Right cardiac atrium (tissue), 5 donors: ENCODE data around the gene PLD6. TPM values are rescaled to one million over a fixed set of nuclear protein-coding genes. Genes with fewer than 3 reads are reported as not detected.
A peak's percentile ranks its signal among the peaks of the same experiment; 100 is the strongest.
"Not testable (repeated sequence)": the region's sequence is repeated elsewhere in the genome, so short reads cannot be mapped to it uniquely, and the experiment has no call there.

Experiments
- ATAC-seq, 2 donors: fragments of 200-7000 bp; cut with Tn5 transposase; one replicate each; pipeline versions ENCODE4 v1.8.0 to v1.9.1; 2020; ENCODE audit warnings: moderate library complexity in 2 of 2, mild to moderate bottlenecking in 1 of 2
- DNase-seq, 3 donors: peaks; one replicate each; pipeline ENCODE4 v3.0.0-alpha.2; 2020
- H3K27ac ChIP-seq: one replicate; pipeline ENCODE4 v1.5.1; 2013; ENCODE audit warnings: mild to moderate bottlenecking, low read length, control low read depth, moderate library complexity
- H3K27me3 ChIP-seq: one replicate; pipeline ENCODE4 v1.6.1; 2013; ENCODE audit not compliant: control insufficient read depth, insufficient read depth
- H3K4me1 ChIP-seq: one replicate; pipeline ENCODE4 v1.6.1; 2013; ENCODE audit warnings: low read length; ENCODE audit not compliant: control insufficient read depth, insufficient read depth
- H3K4me3 ChIP-seq: one replicate; pipeline ENCODE4 v1.5.1; 2013; ENCODE audit warnings: low read length, control low read depth
- H3K9me3 ChIP-seq: one replicate; pipeline ENCODE4 v1.6.1; 2013; ENCODE audit warnings: low read length; ENCODE audit not compliant: control insufficient read depth
- WGBS: extraction: QIAGEN DNeasy Blood & Tissue Kit; methylation state at CpG from one replicate; pipeline ENCODE4 v1.1.7; 2013; 5-methylcytosine and 5-hydroxymethylcytosine counted together
- intact Hi-C, 4 donors: fragments of 100-400 bp; cut with DNase I; formaldehyde crosslinking; loops; one replicate each; pipeline versions ENCODE4 v1.11.0 to v1.14.0; 2022 to 2023
- long read RNA-seq, 4 donors: library from polyadenylated mRNA; unstranded; transcript quantifications; one replicate each; pipeline ENCODE4 v2.0.0, GENCODE V29; 2020 to 2021
- polyA plus RNA-seq: library from polyadenylated mRNA; stranded (reverse); fragments of 200-250 nt; gene quantifications from one replicate; pipeline ENCODE4 v1.2.3, GENCODE V29; 2013
- total RNA-seq, 4 donors: library from RNA; stranded (reverse); fragmentation: NEBNext Ultra II Directional; extraction: Animal tissue kit (Norgen Biotek cat#: 25700); gene quantifications; one replicate each; pipeline ENCODE4 v1.2.1, GENCODE V29; 2021
- donor health status: healthy with polysubstance abuse.
- donor health status: DM: no; HTN: yes; CAD: no.
- donor health status: DM: no; HTN: no; CAD: no.
- donor health status: DM: no; HTN: yes; CAD: no; lungs with severe emphysema.
- donor health status: DM: yes; HTN: yes; CAD: no.

Gene PLD6, protein sequence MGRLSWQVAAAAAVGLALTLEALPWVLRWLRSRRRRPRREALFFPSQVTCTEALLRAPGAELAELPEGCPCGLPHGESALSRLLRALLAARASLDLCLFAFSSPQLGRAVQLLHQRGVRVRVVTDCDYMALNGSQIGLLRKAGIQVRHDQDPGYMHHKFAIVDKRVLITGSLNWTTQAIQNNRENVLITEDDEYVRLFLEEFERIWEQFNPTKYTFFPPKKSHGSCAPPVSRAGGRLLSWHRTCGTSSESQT
- total RNA-seq (1 to 10 TPM; 3.8 to 5.4 (median 4.0) TPM), polyA plus RNA-seq (2.9 TPM)
- long read RNA-seq, donor 1, transcript PLD6-201 (2 exons, 2,560 nt): major isoform, 26 of 27 reads
- long read RNA-seq, donor 1, partial matches to known transcripts: 0 of 27 reads
- long read RNA-seq, donor 1, other reads (novel, unspliced or antisense): 1 of 27 reads
- long read RNA-seq, donor 2, transcript PLD6-201 (2 exons, 2,560 nt): major isoform, 6 of 7 reads
- long read RNA-seq, donor 2, partial matches to known transcripts: 0 of 7 reads
- long read RNA-seq, donor 2, other reads (novel, unspliced or antisense): 1 of 7 reads
- long read RNA-seq, donor 3, transcript PLD6-201 (2 exons, 2,560 nt): major isoform, 64 of 69 reads
- long read RNA-seq, donor 3, partial matches to known transcripts: 0 of 69 reads
- long read RNA-seq, donor 3, other reads (novel, unspliced or antisense): 5 of 69 reads
- long read RNA-seq, donor 4, transcript PLD6-201 (2 exons, 2,560 nt): major isoform, 5 of 6 reads
- long read RNA-seq, donor 4, partial matches to known transcripts: 0 of 6 reads
- long read RNA-seq, donor 4, other reads (novel, unspliced or antisense): 1 of 6 reads

DNA sequence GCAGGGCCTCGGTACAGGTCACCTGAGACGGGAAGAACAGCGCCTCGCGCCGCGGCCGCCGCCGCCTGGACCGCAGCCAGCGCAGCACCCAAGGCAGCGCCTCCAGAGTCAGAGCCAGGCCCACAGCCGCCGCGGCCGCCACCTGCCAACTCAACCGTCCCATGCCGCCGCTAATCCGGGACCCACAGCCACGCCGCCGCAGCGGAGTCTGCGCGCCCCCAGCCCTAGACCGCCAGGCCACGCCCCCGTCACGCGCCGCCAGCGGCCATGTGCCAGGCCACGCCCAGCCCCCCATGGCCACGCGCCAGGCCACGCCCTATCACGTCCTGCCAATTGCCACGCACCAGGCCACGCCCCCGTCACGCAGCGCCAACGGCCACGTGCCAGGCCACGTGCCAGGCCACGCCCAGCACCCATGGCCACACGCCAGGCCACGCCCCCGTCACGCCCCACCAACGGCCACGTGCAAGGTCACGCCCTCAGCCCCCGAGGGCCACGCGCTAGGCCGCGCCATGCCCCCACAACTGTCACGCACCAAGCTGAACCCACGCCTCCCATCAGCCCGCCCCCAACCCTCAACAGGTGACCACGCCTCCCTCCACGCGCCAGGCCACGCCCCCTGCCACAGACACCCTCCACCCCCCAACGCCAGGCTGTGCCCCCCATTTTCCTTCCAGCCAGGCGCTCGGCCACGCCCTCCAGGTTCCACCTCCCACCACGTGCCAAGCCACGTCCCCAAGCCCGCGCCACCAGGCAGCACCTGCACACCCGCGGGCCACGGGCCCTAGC is at the start of gene PLD6:
TSS of gene PLD6 (minus strand) at position 210 of the 789 bp plus-strand sequence. CDS start at position 163, 47 bp downstream.
- peak within 1 kb of the TSS; percentile 21 for H3K27ac ChIP-seq
- intact Hi-C loops: no loop called here
- 29% methylated on average over 78 of the region's 78 CpGs for WGBS
- no peaks in the 10 kb centered on the region for H3K27me3 ChIP-seq
- H3K9me3 ChIP-seq: no peaks in the 10 kb centered on the region
- ATAC-seq (peak; percentile 53 to 63), DNase-seq (peak; percentile 79 to 91 (median 89))
- peaks cover 2% of the 10 kb centered on the region for H3K4me1 ChIP-seq
- peak within 1 kb of the TSS; percentile 8 for H3K4me3 ChIP-seq

DNA sequence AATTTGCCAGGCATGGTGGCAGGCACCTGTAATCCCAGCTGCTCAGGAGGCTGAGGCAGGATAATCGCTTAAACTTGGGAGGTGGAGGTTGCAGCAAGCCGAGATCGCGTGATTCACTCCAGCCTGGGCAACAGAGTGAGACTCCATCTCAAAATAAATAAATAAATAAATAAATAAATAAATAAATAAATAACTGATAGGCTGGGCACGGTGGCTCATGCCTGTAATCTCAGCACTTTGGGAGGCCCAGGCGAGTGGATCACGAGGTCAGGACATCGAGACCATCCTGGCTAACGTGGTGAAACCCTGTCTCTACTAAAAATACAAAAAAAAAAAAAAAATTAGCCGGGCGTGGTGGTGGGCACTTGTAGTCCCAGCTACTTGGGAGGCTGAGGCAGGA is 49.6 kb upstream of the PLD6 start:
- H3K27me3 ChIP-seq, H3K27ac ChIP-seq, DNase-seq, H3K9me3 ChIP-seq, intact Hi-C loops, H3K4me1 ChIP-seq, H3K4me3 ChIP-seq, ATAC-seq: not testable (repeated sequence)
- 94% methylated on average over 11 of the region's 11 CpGs for WGBS

DNA sequence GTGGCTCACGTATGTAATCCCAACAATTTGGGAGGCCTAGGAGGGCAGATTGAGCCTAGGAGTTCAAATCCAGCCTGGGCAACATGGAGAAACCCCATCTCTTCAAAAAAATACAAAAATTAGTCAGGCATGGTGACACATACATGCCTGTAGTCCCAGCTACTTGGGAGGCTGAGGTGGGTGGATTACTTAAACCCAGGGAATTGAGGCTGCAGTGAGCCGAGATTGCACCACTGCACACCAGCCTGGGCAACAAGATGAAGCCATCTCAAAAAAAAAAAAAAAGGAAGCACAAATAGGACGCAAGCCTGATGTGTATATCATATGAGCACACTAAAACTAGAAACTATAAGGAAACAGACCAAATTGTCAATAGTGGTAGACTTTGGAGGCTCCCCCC is 47.9 kb upstream of the PLD6 start:
- Histone ChIP-seq H3K27me3 (no peaks in the 10 kb centered on the region), H3K4me3 (no peak overlapping the region), H3K27ac (no peak overlapping the region), H3K9me3 (no peaks in the 10 kb centered on the region), H3K4me1 (peaks cover 3% of the 10 kb centered on the region)
- no peak for ATAC-seq
- DNase-seq: no peak
- intact Hi-C loops: no loop called here
- WGBS: 83% methylated on average over 3 of the region's 3 CpGs

DNA sequence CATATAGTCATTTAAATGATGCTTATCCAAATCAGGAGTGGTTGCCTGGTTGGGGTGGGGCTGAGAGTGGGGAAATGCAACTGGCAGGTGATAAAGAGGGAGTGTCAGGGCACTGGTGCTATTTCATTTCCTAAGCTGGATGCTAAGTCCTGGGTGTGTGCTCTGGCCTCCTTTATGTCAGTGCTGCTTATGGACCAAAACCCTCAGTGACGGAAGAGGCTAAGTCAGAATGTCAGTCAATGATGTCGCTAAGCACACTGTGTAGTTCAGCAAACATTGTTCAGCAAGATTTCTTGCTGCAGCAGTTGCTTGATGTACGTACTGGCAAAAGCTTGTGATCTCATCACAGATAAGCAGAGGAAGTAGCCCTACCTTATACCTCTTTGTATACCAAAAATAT is 47.3 kb upstream of the PLD6 start:
- Histone ChIP-seq H3K4me3 (no peak overlapping the region), H3K27me3 (no peaks in the 10 kb centered on the region), H3K9me3 (no peaks in the 10 kb centered on the region), H3K27ac (no peak overlapping the region), H3K4me1 (peaks cover 3% of the 10 kb centered on the region)
- WGBS: 90% methylated on average over 3 of the region's 3 CpGs
- intact Hi-C loops: no loop called here
- no peak for ATAC-seq
- no peak for DNase-seq

DNA sequence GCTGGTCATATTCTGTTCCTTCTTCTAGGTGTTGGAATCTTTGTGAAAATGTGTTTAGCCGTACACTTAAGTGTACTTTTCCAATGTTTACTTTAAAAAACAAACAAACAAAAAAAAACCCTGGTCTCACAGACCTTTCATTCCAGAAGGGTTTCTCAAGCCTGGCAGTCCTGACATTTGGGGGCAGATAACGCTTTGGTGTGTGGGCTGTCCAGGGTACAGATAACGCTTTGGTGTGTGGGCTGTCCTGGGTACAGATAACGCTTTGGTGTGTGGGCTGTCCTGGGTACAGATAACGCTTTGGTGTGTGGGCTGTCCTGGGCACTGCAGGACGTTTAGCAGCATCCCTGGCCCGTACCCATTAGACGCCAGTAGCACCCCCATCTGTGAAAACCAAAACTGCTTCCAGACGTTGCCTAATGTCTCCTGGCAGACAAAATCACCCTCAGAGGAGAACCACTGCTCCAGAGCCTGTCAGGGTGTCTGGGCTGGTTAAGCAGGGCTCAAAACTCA is 46.1 kb upstream of the PLD6 start:
- WGBS: 54% methylated on average over 9 of the region's 9 CpGs
- Histone ChIP-seq H3K4me3 (no peak overlapping the region), H3K9me3 (no peaks in the 10 kb centered on the region), H3K4me1 (peaks cover 3% of the 10 kb centered on the region), H3K27ac (peak overlapping the region; percentile 72), H3K27me3 (no peaks in the 10 kb centered on the region)
- intact Hi-C loops: no loop called here
- peak; percentile 48 to 71 for ATAC-seq
- DNase-seq: no peak

DNA sequence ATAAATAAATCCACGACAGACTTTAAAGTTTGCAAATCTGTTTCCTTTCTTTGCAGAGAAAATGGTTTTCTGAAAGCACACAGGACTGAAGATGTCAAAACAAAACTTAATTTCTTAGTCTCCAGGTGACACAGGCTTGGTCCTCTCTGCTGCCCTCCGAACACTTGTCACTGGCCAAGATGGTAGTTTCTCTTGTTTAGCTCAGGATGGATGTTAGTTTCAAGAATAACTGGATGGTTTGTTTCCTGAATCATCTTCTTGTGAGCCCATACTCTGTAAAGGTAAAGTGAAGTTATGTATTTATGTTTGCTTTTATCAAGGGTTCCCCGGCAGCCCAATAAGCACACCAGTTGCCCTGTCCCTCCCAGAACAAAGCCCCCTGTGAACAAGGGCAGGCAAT is 40.7 kb upstream of the PLD6 start:
- WGBS: 85% methylated on average over 3 of the region's 3 CpGs
- ATAC-seq: no peak
- no peak overlapping the region for H3K4me3 ChIP-seq
- no peaks in the 10 kb centered on the region for H3K4me1 ChIP-seq
- DNase-seq: no peak
- no peaks in the 10 kb centered on the region for H3K27me3 ChIP-seq
- no peak overlapping the region for H3K27ac ChIP-seq
- intact Hi-C loops: no loop called here
- H3K9me3 ChIP-seq: no peaks in the 10 kb centered on the region

DNA sequence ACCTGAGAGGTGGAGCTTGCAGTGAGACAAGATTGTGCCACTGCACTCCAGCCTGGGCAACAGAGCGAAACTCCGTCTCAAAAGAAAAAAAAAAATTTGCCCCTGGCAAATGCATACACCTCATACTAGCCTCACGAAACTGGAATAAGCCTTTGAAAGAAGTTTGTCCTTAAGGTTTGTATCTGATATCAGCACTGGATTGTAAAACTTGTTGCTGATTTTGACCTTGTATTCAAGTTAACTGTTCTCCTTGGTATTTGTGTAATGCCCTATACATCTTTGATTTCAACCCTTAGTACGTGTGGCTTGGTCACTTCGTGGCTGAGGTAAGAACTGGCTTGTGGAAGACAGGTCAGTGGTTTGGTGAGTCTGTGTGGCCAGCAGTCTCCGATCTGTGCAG is 37.0 kb upstream of the PLD6 start:
- DNase-seq (no peak), ATAC-seq (no peak)
- 89% methylated on average over 6 of the region's 6 CpGs for WGBS
- intact Hi-C loops: no loop called here
- H3K9me3 ChIP-seq: no peaks in the 10 kb centered on the region
- no peak overlapping the region for H3K4me3 ChIP-seq
- H3K27me3 ChIP-seq: no peaks in the 10 kb centered on the region
- H3K4me1 ChIP-seq: no peaks in the 10 kb centered on the region
- no peak overlapping the region for H3K27ac ChIP-seq

DNA sequence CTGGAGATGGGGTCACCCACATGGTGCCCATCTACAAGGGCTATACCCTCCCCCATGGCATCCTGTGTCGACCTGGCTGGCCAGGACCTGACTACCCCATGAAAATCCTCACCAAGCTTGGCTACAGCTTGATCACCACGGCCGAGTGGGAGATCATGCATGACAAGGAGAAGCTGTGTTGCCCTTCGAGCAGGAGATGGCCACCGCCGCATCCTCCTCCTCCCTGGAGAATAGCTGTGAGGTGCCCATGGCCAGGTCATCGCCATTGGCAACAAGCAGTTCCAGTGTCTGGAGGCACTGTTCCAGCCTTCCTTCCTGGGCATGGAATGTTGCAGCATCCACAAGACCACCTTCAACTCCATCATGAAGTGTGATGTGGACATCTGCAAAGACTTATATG is 36.1 kb upstream of the PLD6 start:
- ATAC-seq (no peak), DNase-seq (no peak)
- Histone ChIP-seq H3K27me3 (no peaks in the 10 kb centered on the region), H3K4me3 (no peak overlapping the region), H3K27ac (no peak overlapping the region), H3K4me1 (no peaks in the 10 kb centered on the region), H3K9me3 (no peaks in the 10 kb centered on the region)
- intact Hi-C loops: no loop called here
- WGBS: 95% methylated on average over 7 of the region's 7 CpGs

DNA sequence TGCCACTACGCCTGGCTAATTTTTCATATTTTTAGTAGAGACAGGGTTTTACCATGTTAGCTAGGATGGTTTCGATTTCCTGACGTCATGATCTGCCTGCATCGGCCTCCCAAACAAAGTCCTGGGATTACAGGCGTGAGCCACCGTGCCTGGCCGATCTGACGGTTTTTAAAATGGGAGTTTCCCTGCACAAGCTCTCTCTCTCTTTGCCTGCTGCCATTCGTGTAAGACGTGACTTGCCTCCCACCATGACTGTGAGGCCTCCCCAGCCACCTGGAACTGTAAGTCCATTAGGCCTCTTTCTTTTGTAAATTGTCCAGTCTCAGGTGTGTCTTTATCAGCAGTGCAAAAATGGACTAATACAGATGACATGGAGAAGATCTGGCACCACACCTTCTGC is 35.5 kb upstream of the PLD6 start:
- DNase-seq (no peak), ATAC-seq (no peak)
- Histone ChIP-seq H3K4me1 (no peaks in the 10 kb centered on the region), H3K27ac (no peak overlapping the region), H3K27me3 (no peaks in the 10 kb centered on the region), H3K4me3 (no peak overlapping the region), H3K9me3 (no peaks in the 10 kb centered on the region)
- 86% methylated on average over 10 of the region's 10 CpGs for WGBS
- intact Hi-C loops: no loop called here

DNA sequence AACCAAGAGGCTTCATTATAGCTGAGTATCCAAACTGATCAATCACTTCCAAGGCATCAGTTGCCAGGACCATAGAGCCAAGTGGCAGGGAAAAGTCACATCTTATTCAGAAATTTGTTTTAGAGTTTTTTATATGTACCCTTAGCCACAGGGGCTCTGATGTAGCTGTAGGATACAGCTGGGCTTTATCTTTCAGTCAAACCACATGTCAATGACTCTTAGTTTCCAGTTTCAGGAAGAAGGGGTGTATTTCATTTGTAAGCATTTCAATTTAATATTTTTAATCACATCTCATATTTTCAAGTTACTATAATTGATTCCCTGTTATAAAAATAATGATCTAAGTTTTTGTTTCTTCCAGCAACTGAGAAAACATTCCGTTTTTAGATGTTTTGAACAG is 33.7 kb upstream of the PLD6 start:
- intact Hi-C loops: no loop called here
- Histone ChIP-seq H3K9me3 (no peaks in the 10 kb centered on the region), H3K27me3 (no peaks in the 10 kb centered on the region), H3K4me1 (peaks cover 10% of the 10 kb centered on the region), H3K27ac (no peak overlapping the region), H3K4me3 (no peak overlapping the region)
- DNase-seq (no peak), ATAC-seq (no peak)
- 71% methylated on average over 1 of the region's 1 CpG for WGBS
